GM12878 (cell line): ENCODE data around the gene VRTN. TPM values are rescaled to one million over a fixed set of nuclear protein-coding genes. Genes with fewer than 3 reads are reported as not detected.

Source experiments
- ATF2 ChIP-seq: IDR thresholded peaks from 2 replicates; pipeline ENCODE4 v1.6.1; 2012; ENCODE audit warnings: low read length, inconsistent platforms
- DPF2 ChIP-seq: fragments of 450-650 bp; IDR thresholded peaks from 2 replicates; pipeline ENCODE4 v1.6.1; 2017; ENCODE audit warnings: mild to moderate bottlenecking
- EGR1 ChIP-seq, 2 experiments: IDR thresholded peaks; 1 replicate in 1 of 2; 2 replicates in 1 of 2; pipeline ENCODE4 v1.6.1; 2011 to 2012; ENCODE audit warnings: low read depth in 2 of 2, low read length in 2 of 2, borderline replicate concordance in 1 of 2, mild to moderate bottlenecking in 1 of 2, moderate library complexity in 1 of 2
- MLLT1 ChIP-seq: fragments of 450-650 bp; IDR thresholded peaks from 2 replicates; pipeline ENCODE4 v1.6.1; 2016; ENCODE audit warnings: mild to moderate bottlenecking
- NR2C1 ChIP-seq: fragments of 450-650 bp; IDR thresholded peaks from 2 replicates; pipeline ENCODE4 v1.6.1; 2017; ENCODE audit warnings: antibody characterized with exemption, mild to moderate bottlenecking, moderate library complexity
- POLR2AphosphoS5 ChIP-seq: IDR thresholded peaks from 2 replicates; pipeline ENCODE4 v1.6.1; 2011; ENCODE audit warnings: mild to moderate bottlenecking, low read length, inconsistent platforms
- POU2F2 ChIP-seq: IDR thresholded peaks from 3 replicates; pipeline ENCODE4 v1.6.1; 2011; ENCODE audit warnings: low read depth, mild to moderate bottlenecking, low read length, borderline replicate concordance
- SKIL ChIP-seq: fragments of 450-650 bp; IDR thresholded peaks from 2 replicates; pipeline ENCODE4 v1.6.1; 2017; ENCODE audit warnings: mild to moderate bottlenecking, low read depth, inconsistent platforms; ENCODE audit not compliant: poor library complexity, severe bottlenecking
- TAF1 ChIP-seq: IDR thresholded peaks from 2 replicates; pipeline ENCODE4 v1.6.1; 2011; ENCODE audit warnings: mild to moderate bottlenecking, low read depth, low read length, borderline replicate concordance
- TBL1XR1 ChIP-seq: IDR thresholded peaks from 2 replicates; pipeline ENCODE4 v1.6.1; 2012; ENCODE audit warnings: low read depth, low read length, improper control_type of control experiment
- polyA plus RNA-seq, 11 experiments: library from polyadenylated mRNA; depleted of rRNA in 4 of 11; unstranded in 6 of 11; stranded (reverse) in 5 of 11; fragments of >200 nt; fragmentation: Nextera tagmentation in 4 of 11; fragmentation: Illumina TruSeq in 1 of 11; extraction: Ambion mirVana in 4 of 11; extraction: Trizol in 1 of 11; gene quantifications; 1 replicate in 1 of 11; 2 replicates in 10 of 11; pipeline versions ENCODE4 v1.2.1 to v1.2.3, GENCODE V29; 2011 to 2016; ENCODE audit warnings: inconsistent platforms in 2 of 11, missing spikeins in 2 of 11, low read depth in 1 of 11
- total RNA-seq, 4 experiments: library from RNA; depleted of rRNA in 3 of 4; stranded (reverse); fragments of >200 nt in 3 of 4; fragmentation: Illumina TruSeq in 1 of 4; extraction: Trizol in 1 of 4; gene quantifications; 2 replicates each; pipeline versions ENCODE4 v1.2.1 to v1.2.3, GENCODE V29; 2013 to 2021
- TF ChIP-seq, protein P1 (sequence below): IDR thresholded peaks from 2 replicates; pipeline ENCODE4 v1.6.1; 2011; ENCODE audit warnings: borderline replicate concordance, low read depth, mild to moderate bottlenecking, moderate library complexity, mixed read lengths, low read length; ENCODE audit not compliant: insufficient read depth; ENCODE audit errors: extremely low read length

VRTN gene
- total and polyA plus RNA-seq, 10 of the 15 experiments (the other 5 are each of a cell fraction or from before 2014, with no cell fraction given): 0.31 TPM; not detected in 9

GRCh38 chr14:74302634-74303569, 45.4 kb upstream of the VRTN start, which contains the start of gene ABCD4 (continued):
- no peak for TF ChIP-seq SKIL
- peak; percentile 18; the same call in 1 of the 2 replicates for TF ChIP-seq DPF2
- no peak for TF ChIP-seq ATF2
- TF ChIP-seq MLLT1: peak; percentile 100
- TF ChIP-seq TBL1XR1: peak; percentile 63; the same call in 1 of the 2 replicates
- peak; percentile 74; the same call in 2 of the 3 replicates for TF ChIP-seq POU2F2
- TF ChIP-seq, protein P1, sequence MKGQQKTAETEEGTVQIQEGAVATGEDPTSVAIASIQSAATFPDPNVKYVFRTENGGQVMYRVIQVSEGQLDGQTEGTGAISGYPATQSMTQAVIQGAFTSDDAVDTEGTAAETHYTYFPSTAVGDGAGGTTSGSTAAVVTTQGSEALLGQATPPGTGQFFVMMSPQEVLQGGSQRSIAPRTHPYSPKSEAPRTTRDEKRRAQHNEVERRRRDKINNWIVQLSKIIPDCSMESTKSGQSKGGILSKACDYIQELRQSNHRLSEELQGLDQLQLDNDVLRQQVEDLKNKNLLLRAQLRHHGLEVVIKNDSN: no peak
- TF ChIP-seq POLR2AphosphoS5: peak; percentile 88
- TF ChIP-seq TAF1: peak; percentile 81
- TF ChIP-seq EGR1 (IDR thresholded peaks at IDR 0.05; ENCODE audit: borderline replicate concordance in 1 of 2, low read depth in 2 of 2, low read length in 2 of 2): peak in 1 of 2 experiments; percentile 46; a peak in 1 of 3 replicates
- peak; percentile 70 for TF ChIP-seq NR2C1
